ENCODE results near the gene NTRK3.

NTRK3 gene

DNA sequence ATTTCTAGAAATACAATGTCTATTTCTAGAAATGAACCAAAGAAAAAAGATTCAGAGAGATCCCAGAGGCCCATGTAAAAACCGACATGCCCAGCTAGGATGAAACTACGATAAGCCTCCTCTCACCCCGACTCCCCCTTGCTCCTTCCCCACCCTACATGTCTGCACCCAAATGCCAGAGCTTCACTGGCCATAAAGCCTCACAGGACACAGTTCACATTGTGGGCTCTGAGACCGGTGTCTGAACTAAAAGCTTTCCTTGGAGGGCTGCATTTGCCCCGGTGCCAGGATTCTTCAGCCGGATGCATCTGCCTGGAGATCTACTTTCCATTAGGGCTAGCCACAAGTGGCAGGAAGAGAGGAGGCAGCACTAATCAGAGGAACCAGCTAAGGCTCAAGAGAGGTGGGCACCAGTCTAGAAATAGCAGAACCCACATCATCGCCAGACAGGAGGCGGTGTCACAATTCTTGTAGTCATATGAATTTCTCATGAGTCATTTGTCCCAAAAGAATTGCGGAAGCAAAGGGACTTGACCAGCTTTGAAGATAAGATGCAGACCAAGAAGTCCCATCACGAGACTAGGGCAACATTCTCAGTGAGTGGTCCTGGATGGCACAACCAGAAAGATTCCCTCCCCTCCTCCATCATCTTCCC is 353.6 kb downstream of the NTRK3 start:
- no peak for TF ChIP-seq CTCF (conservative IDR thresholded peaks at IDR 0.05; ENCODE audit: control insufficient read depth, insufficient read depth, low read depth, low read length)
- DNase-seq (ENCODE audit: low read depth), result no peak
- H3K4me3 ChIP-seq (ENCODE audit: control insufficient read depth, low read depth, low read length), result no peak overlapping the region

GRCh38 chr15:87901926-87902690 is 354.4 kb downstream of the NTRK3 start:
- no peak overlapping the region for H3K4me3 ChIP-seq (ENCODE audit: control insufficient read depth, low read depth, low read length)
- no peak for DNase-seq (ENCODE audit: low read depth)
- no peak for TF ChIP-seq CTCF (conservative IDR thresholded peaks at IDR 0.05; ENCODE audit: control insufficient read depth, insufficient read depth, low read depth, low read length)

- no peak for DNase-seq (ENCODE audit: low read depth)
- no peak overlapping the region for H3K4me3 ChIP-seq (ENCODE audit: control insufficient read depth, low read depth, low read length)
- TF ChIP-seq CTCF (conservative IDR thresholded peaks at IDR 0.05; ENCODE audit: control insufficient read depth, insufficient read depth, low read depth, low read length), result no peak
These were observed 355.5 kb downstream of the NTRK3 start for GRCh38 chr15:87901008-87901407.

DNA sequence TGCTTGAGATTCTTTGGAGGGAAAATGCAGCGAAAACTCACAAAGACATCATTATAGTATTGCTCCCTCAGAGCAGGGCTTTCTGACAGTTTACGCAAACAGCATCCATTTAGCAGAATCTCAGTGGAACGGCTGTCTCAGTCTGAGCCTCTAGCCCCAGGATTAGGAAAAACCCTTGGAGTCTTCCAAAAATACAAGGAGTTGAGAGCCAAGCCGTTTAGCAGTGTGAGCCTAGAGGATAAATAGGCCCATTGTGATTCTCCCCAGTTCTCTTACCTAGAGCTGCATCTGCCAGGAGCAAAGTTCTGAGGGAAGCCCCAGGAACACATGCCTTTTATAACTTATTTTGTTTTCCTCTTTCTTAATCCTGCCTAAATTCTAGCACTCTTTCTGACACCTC is 359.6 kb downstream of the NTRK3 start:
- H3K4me3 ChIP-seq (ENCODE audit: control insufficient read depth, low read depth, low read length), result no peak overlapping the region
- no peak for TF ChIP-seq CTCF (conservative IDR thresholded peaks at IDR 0.05; ENCODE audit: control insufficient read depth, insufficient read depth, low read depth, low read length)
- no peak for DNase-seq (ENCODE audit: low read depth)

DNA sequence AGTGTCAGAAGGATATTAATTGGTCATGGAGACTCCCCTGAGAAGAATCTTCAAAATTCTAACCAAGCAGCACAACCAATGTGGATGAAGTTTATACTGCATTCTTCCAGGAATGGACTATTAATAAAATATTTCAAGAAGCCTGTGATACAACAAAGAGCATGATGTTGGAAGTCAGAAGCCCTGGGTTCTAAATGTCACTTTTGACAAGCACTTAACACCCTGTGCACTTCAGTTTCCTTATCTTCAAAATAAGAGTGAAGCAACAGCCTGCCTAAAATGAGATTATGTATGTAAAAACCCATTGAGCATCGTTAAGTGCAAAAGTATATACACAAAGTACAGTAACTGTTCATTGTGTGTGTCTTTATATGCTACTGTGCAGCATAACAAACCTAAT is 369.4 kb downstream of the NTRK3 start:
- DNase-seq (ENCODE audit: low read depth), result no peak
- no peak overlapping the region for H3K4me3 ChIP-seq (ENCODE audit: control insufficient read depth, low read depth, low read length)
- no peak for TF ChIP-seq CTCF (conservative IDR thresholded peaks at IDR 0.05; ENCODE audit: control insufficient read depth, insufficient read depth, low read depth, low read length)

GRCh38 chr15:87881026-87881425 is 375.5 kb downstream of the NTRK3 start:
- H3K4me3 ChIP-seq (ENCODE audit: control insufficient read depth, low read depth, low read length), result no peak overlapping the region
- no peak for TF ChIP-seq CTCF (conservative IDR thresholded peaks at IDR 0.05; ENCODE audit: control insufficient read depth, insufficient read depth, low read depth, low read length)
- no peak for DNase-seq (ENCODE audit: low read depth)

Measured in fibroblast of mammary gland (primary cell).